HG02571 (cell line): ENCODE measurements around the gene PRKAA2.
"Not testable (repeated sequence)": the region's sequence is repeated elsewhere in the genome, so short reads cannot be mapped to it uniquely, and the experiment has no call there.

Experiments
- ATAC-seq: cut with Tn5 transposase; IDR thresholded peaks from one replicate; pipeline ENCODE4 v1.9.1; 2021; ENCODE audit warnings: mild to moderate bottlenecking, moderate library complexity; ENCODE audit not compliant: unreplicated experiment

Gene PRKAA2

GRCh38 chr1:56644919-56645676 lies at the start of gene PRKAA2:
Gene PRKAA2, plus strand, starts transcription at chr1:56645314. Its CDS starts 74 bp downstream, at chr1:56645388.
- no peak for ATAC-seq

GRCh38 chr1:56595397-56596191 lies 49.5 kb upstream of the PRKAA2 start:
- ATAC-seq, result not testable (repeated sequence)

GRCh38 chr1:56610097-56610496 lies 35.0 kb upstream of the PRKAA2 start:
- not testable (repeated sequence) for ATAC-seq

- ATAC-seq, result not testable (repeated sequence)
Observed at GRCh38 chr1:56610770-56611169, 34.3 kb upstream of the PRKAA2 start.

GRCh38 chr1:56617141-56617540 lies 28.0 kb upstream of the PRKAA2 start:
- ATAC-seq, result no peak

- no peak for ATAC-seq
Observed at GRCh38 chr1:56625819-56626440, 19.2 kb upstream of the PRKAA2 start.

- ATAC-seq, result no peak
Observed at GRCh38 chr1:56626546-56626945, 18.6 kb upstream of the PRKAA2 start.

- no peak for ATAC-seq
Observed at GRCh38 chr1:56627019-56627635, 18.0 kb upstream of the PRKAA2 start.

GRCh38 chr1:56627636-56628039 lies 17.5 kb upstream of the PRKAA2 start:
- ATAC-seq, result no peak

GRCh38 chr1:56630786-56631185 lies 14.3 kb upstream of the PRKAA2 start:
- no peak for ATAC-seq

GRCh38 chr1:56631901-56632300 lies 13.2 kb upstream of the PRKAA2 start:
- no peak for ATAC-seq

GRCh38 chr1:56634981-56635380 lies 10.1 kb upstream of the PRKAA2 start:
- no peak for ATAC-seq

GRCh38 chr1:56638248-56638647 lies 6.9 kb upstream of the PRKAA2 start:
- no peak for ATAC-seq

- no peak for ATAC-seq
Observed at GRCh38 chr1:56639211-56639610, 5.9 kb upstream of the PRKAA2 start.

- ATAC-seq, result no peak
Observed at GRCh38 chr1:56643661-56644060, 1.5 kb upstream of the PRKAA2 start.

- no peak for ATAC-seq
Observed at GRCh38 chr1:56644064-56644918, 823 bp upstream of the PRKAA2 start.

- no peak for ATAC-seq
Observed at GRCh38 chr1:56645677-56646305, 677 bp downstream of the PRKAA2 start.

GRCh38 chr1:56646611-56647010 lies 1.5 kb downstream of the PRKAA2 start:
- ATAC-seq, result no peak

GRCh38 chr1:56647106-56647505 lies 2.0 kb downstream of the PRKAA2 start:
- ATAC-seq, result no peak

GRCh38 chr1:56648546-56648945 lies 3.4 kb downstream of the PRKAA2 start:
- ATAC-seq, result no peak
